ENCODE measurements around the gene SAXO1. TPM values are rescaled to one million over a fixed set of nuclear protein-coding genes. Genes with fewer than 3 reads are reported as not detected.

Gene SAXO1
- total RNA-seq, 1 donor from 2014 or later = 0.02 TPM

- H3K27ac Mint-ChIP-seq = no peak overlapping the region
- ATAC-seq (ENCODE audit: low read depth) (no peak), DNase-seq (no peak)
- H3K36me3 Mint-ChIP-seq (ENCODE audit: low read depth) = no peaks in the 10 kb centered on the region
- CTCF ChIA-PET = no interaction called here
- TF ChIP-seq, protein P1, sequence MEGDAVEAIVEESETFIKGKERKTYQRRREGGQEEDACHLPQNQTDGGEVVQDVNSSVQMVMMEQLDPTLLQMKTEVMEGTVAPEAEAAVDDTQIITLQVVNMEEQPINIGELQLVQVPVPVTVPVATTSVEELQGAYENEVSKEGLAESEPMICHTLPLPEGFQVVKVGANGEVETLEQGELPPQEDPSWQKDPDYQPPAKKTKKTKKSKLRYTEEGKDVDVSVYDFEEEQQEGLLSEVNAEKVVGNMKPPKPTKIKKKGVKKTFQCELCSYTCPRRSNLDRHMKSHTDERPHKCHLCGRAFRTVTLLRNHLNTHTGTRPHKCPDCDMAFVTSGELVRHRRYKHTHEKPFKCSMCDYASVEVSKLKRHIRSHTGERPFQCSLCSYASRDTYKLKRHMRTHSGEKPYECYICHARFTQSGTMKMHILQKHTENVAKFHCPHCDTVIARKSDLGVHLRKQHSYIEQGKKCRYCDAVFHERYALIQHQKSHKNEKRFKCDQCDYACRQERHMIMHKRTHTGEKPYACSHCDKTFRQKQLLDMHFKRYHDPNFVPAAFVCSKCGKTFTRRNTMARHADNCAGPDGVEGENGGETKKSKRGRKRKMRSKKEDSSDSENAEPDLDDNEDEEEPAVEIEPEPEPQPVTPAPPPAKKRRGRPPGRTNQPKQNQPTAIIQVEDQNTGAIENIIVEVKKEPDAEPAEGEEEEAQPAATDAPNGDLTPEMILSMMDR (IDR thresholded peaks at IDR 0.05) = no peak
- intact Hi-C loops (cut with micrococcal nuclease) = no loop called here
- peaks cover 7% of the 10 kb centered on the region for H3K27me3 Mint-ChIP-seq
- H3K4me3 Mint-ChIP-seq = no peak overlapping the region
- POLR2A ChIA-PET = no interaction called here
- H3K9me3 Mint-ChIP-seq = no peaks in the 10 kb centered on the region
- no peaks in the 10 kb centered on the region for H3K4me1 Mint-ChIP-seq
Observed at GRCh38 chr9:18976709-18977531, 56.1 kb downstream of the SAXO1 start.

- intact Hi-C loops (cut with micrococcal nuclease) = no loop called here
- no peaks in the 10 kb centered on the region for H3K9me3 Mint-ChIP-seq
- TF ChIP-seq, protein P1 (IDR thresholded peaks at IDR 0.05) = no peak
- DNase-seq = no peak
- no peak overlapping the region for H3K27ac Mint-ChIP-seq
- CTCF ChIA-PET = no interaction called here
- H3K4me3 Mint-ChIP-seq = no peak overlapping the region
- ATAC-seq (ENCODE audit: low read depth) = no peak
- peaks cover 8% of the 10 kb centered on the region for H3K27me3 Mint-ChIP-seq
- no peaks in the 10 kb centered on the region for H3K36me3 Mint-ChIP-seq (ENCODE audit: low read depth)
- H3K4me1 Mint-ChIP-seq = no peaks in the 10 kb centered on the region
- POLR2A ChIA-PET = no interaction called here
Observed at GRCh38 chr9:18976221-18976708, 56.7 kb downstream of the SAXO1 start.

DNA sequence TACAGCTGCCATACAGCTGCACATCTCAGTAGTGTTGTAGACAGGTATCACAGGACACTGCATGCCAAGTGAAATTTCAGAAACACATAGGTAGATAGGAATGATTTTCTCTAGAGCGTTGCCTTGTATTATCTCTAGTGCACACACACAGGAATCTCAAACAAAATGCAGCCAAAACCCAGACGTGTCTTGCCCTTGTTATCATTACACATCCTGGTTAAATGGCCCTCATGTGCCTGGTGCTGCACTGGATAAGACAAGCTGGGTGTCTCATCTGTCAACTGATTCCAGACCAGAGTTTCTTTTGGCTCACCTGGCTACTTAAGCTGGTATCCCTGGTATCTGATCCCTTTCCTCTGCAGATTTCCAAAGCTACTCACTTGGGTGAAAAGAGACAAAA, 59.7 kb downstream of the SAXO1 start:
- CTCF ChIA-PET = no interaction called here
- no peaks in the 10 kb centered on the region for H3K9me3 Mint-ChIP-seq
- no peaks in the 10 kb centered on the region for H3K36me3 Mint-ChIP-seq (ENCODE audit: low read depth)
- intact Hi-C loops (cut with micrococcal nuclease) = no loop called here
- no peak overlapping the region for H3K27ac Mint-ChIP-seq
- peaks cover 17% of the 10 kb centered on the region for H3K27me3 Mint-ChIP-seq
- ATAC-seq (ENCODE audit: low read depth) (no peak), DNase-seq (no peak)
- TF ChIP-seq, protein P1 (IDR thresholded peaks at IDR 0.05) = no peak
- POLR2A ChIA-PET = no interaction called here
- H3K4me3 Mint-ChIP-seq = no peak overlapping the region
- H3K4me1 Mint-ChIP-seq = no peaks in the 10 kb centered on the region

GRCh38 chr9:18972675-18973074, 60.3 kb downstream of the SAXO1 start:
- CTCF ChIA-PET = no interaction called here
- no peaks in the 10 kb centered on the region for H3K36me3 Mint-ChIP-seq (ENCODE audit: low read depth)
- POLR2A ChIA-PET = no interaction called here
- intact Hi-C loops (cut with micrococcal nuclease) = no loop called here
- peaks cover 3% of the 10 kb centered on the region for H3K9me3 Mint-ChIP-seq
- no peak overlapping the region for H3K4me3 Mint-ChIP-seq
- H3K27me3 Mint-ChIP-seq = peaks cover 17% of the 10 kb centered on the region
- DNase-seq (no peak), ATAC-seq (ENCODE audit: low read depth) (no peak)
- no peak overlapping the region for H3K27ac Mint-ChIP-seq
- TF ChIP-seq, protein P1 (IDR thresholded peaks at IDR 0.05) = no peak
- H3K4me1 Mint-ChIP-seq = no peaks in the 10 kb centered on the region

- ATAC-seq (ENCODE audit: low read depth) (no peak), DNase-seq (no peak)
- Mint-ChIP-seq H3K36me3 (ENCODE audit: low read depth) (no peaks in the 10 kb centered on the region), H3K4me3 (no peak overlapping the region), H3K27ac (no peak overlapping the region), H3K9me3 (peaks cover 3% of the 10 kb centered on the region), H3K27me3 (peaks cover 17% of the 10 kb centered on the region), H3K4me1 (no peaks in the 10 kb centered on the region)
- TF ChIP-seq, protein P1 (IDR thresholded peaks at IDR 0.05) = no peak
- POLR2A ChIA-PET = no interaction called here
- CTCF ChIA-PET = no interaction called here
- intact Hi-C loops (cut with micrococcal nuclease) = no loop called here
Observed at GRCh38 chr9:18971909-18972308, 61.1 kb downstream of the SAXO1 start.
